ENCODE data around the gene AFF3. TPM values are rescaled to one million over a fixed set of nuclear protein-coding genes. Genes with fewer than 3 reads are reported as not detected.

AFF3 gene
- total and polyA plus RNA-seq, 2 of the 13 experiments (the other 11 are each of a cell fraction or from before 2014, with no cell fraction given), result not detected

GRCh38 chr2:99700482-99701398, 441.6 kb downstream of the AFF3 start:
- ATAC-seq, result no peak
- FAIRE-seq, result no peak
- Histone ChIP-seq H3K27ac (ENCODE audit: extremely low read length, insufficient read depth, low read length) (no peak overlapping the region), H3K9ac (ENCODE audit: insufficient read depth, low read depth, low read length) (no peak overlapping the region), H4K20me1 (ENCODE audit: insufficient read depth, low read length) (no peaks in the 10 kb centered on the region), H3K79me2 (ENCODE audit: insufficient read depth, low read length) (no peaks in the 10 kb centered on the region), H3K4me1 (ENCODE audit: insufficient read depth, low read length) (no peaks in the 10 kb centered on the region), H3K27me3 (ENCODE audit: control insufficient read depth in 1 of 2, insufficient read depth in 2 of 2, low read length in 2 of 2) (no peaks in the 10 kb centered on the region; a peak in 1 of 5 replicates), H3K4me2 (ENCODE audit: low read depth, low read length) (no peak overlapping the region), H2AFZ (ENCODE audit: low read length) (no peak overlapping the region), H3K36me3 (replicated peaks in 1 of 2; ENCODE audit: control insufficient read depth in 1 of 2, insufficient read depth in 2 of 2, low read length in 2 of 2) (no peaks in the 10 kb centered on the region), H3K4me3 (replicated peaks in 1 of 3; ENCODE audit: insufficient read depth in 1 of 3, low read depth in 2 of 3, low read length in 3 of 3) (no peak overlapping the region), H3K9me3 (ENCODE audit: low read length) (no peaks in the 10 kb centered on the region)
- in situ Hi-C loops (cut with HindIII; ENCODE audit: extremely low pct_ligation_motif_present, low pct_unique_long_range_greater_than_20kb), result no loop called here
- no peak for DNase-seq (ENCODE audit: low spot score)
- ChIA-PET POLR2A (no interaction called here), CTCF (ENCODE audit: low intra/inter-chr PET ratio, low total read pairs) (no interaction called here)
- 52% methylated on average over 14 of the region's 14 CpGs for WGBS (ENCODE audit: low lambda C conversion rate)
- no TSS peak for BruUV-seq (replicated peaks)
- intact Hi-C loops (cut with micrococcal nuclease; ENCODE audit: unreplicated experiment), result no loop called here
- TF ChIP-seq CHCHD3 (CRISPR knock-in tag; IDR thresholded peaks at IDR 0.05) (no peak), MIER3 (CRISPR knock-in tag; IDR thresholded peaks at IDR 0.05; ENCODE audit: borderline replicate concordance) (no peak), SMYD3 (CRISPR knock-in tag; IDR thresholded peaks at IDR 0.05) (no peak), ZNF17 (CRISPR knock-in tag; IDR thresholded peaks at IDR 0.05) (no peak), ZNF660 (CRISPR knock-in tag; IDR thresholded peaks at IDR 0.05; ENCODE audit: borderline replicate concordance, low read depth) (no peak), KDM5A (IDR thresholded peaks at IDR 0.05; ENCODE audit: borderline replicate concordance, low read length) (no peak), ZNF607 (CRISPR knock-in tag; IDR thresholded peaks at IDR 0.05; ENCODE audit: borderline replicate concordance) (no peak), MBD4 (IDR thresholded peaks at IDR 0.05; ENCODE audit: borderline replicate concordance, low read length) (no peak)

GRCh38 chr2:99698896-99699295, 443.5 kb downstream of the AFF3 start:
- DNase-seq (ENCODE audit: low spot score) (no peak), FAIRE-seq (no peak), ATAC-seq (no peak)
- no peak overlapping the region for H3K4me2 ChIP-seq (ENCODE audit: low read depth, low read length)
- in situ Hi-C loops (cut with HindIII; ENCODE audit: extremely low pct_ligation_motif_present, low pct_unique_long_range_greater_than_20kb) (no loop called here), intact Hi-C loops (cut with micrococcal nuclease; ENCODE audit: unreplicated experiment) (no loop called here)
- no TSS peak for BruUV-seq (replicated peaks)
- H3K27me3 ChIP-seq (ENCODE audit: control insufficient read depth in 1 of 2, insufficient read depth in 2 of 2, low read length in 2 of 2), result no peaks in the 10 kb centered on the region; a peak in 1 of 5 replicates
- H3K9me3 ChIP-seq (ENCODE audit: low read length), result no peaks in the 10 kb centered on the region
- no peaks in the 10 kb centered on the region for H3K36me3 ChIP-seq (replicated peaks in 1 of 2; ENCODE audit: control insufficient read depth in 1 of 2, insufficient read depth in 2 of 2, low read length in 2 of 2)
- WGBS (ENCODE audit: low lambda C conversion rate), result 40% methylated on average over 2 of the region's 2 CpGs
- no peak overlapping the region for H2AFZ ChIP-seq (ENCODE audit: low read length)
- POLR2A ChIA-PET, result no interaction called here
- TF ChIP-seq NR2F2 (IDR thresholded peaks at IDR 0.05; ENCODE audit: borderline replicate concordance, low read depth) (no peak), NFRKB (IDR thresholded peaks at IDR 0.05) (no peak), XBP1 (CRISPR knock-in tag; IDR thresholded peaks at IDR 0.05) (no peak), CEBPB (IDR thresholded peaks at IDR 0.05; ENCODE audit: borderline replicate concordance, low read depth, low read length) (peak; percentile 32; the same call in 1 of the 2 replicates), ATF7 (IDR thresholded peaks at IDR 0.05) (0 out of 2 replicates have a peak, but pooled peaks have one; percentile 16), ATF7 (CRISPR knock-in tag; IDR thresholded peaks at IDR 0.05) (no peak), ZNF468 (CRISPR knock-in tag; IDR thresholded peaks at IDR 0.05) (no peak), ZNF619 (CRISPR knock-in tag; IDR thresholded peaks at IDR 0.05) (no peak)
- H4K20me1 ChIP-seq (ENCODE audit: insufficient read depth, low read length), result no peaks in the 10 kb centered on the region
- no peak overlapping the region for H3K27ac ChIP-seq (ENCODE audit: extremely low read length, insufficient read depth, low read length)
- no peaks in the 10 kb centered on the region for H3K79me2 ChIP-seq (ENCODE audit: insufficient read depth, low read length)
- CTCF ChIA-PET (ENCODE audit: low intra/inter-chr PET ratio, low total read pairs), result no interaction called here
- H3K4me1 ChIP-seq (ENCODE audit: insufficient read depth, low read length), result no peaks in the 10 kb centered on the region
- H3K9ac ChIP-seq (ENCODE audit: insufficient read depth, low read depth, low read length), result no peak overlapping the region
- no peak overlapping the region for H3K4me3 ChIP-seq (replicated peaks in 1 of 3; ENCODE audit: insufficient read depth in 1 of 3, low read depth in 2 of 3, low read length in 3 of 3)

Measured in HepG2 (cell line).